Endothelial cell of umbilical vein (primary cell): ENCODE data around the gene DPP6. TPM values are rescaled to one million over a fixed set of nuclear protein-coding genes. Genes with fewer than 3 reads are reported as not detected.

Source experiments
- BruUV-seq: library from RNA; stranded (reverse); fragments of 400-500 nt; replicated peaks from 2 replicates; lab custom pipeline; 2021; lab: Mats Ljungman, UMichigan
- CTCF ChIA-PET: fragments of 300-600, 350-600 bp; sonication (Branson Sonifier 250); formaldehyde crosslinking; loops from one replicate; lab custom pipeline; 2021; ENCODE audit warnings: antibody characterized with exemption, inconsistent platforms; lab: Charles Lee
- POLR2A ChIA-PET: fragments of 300-600, 350-600 bp; sonication (Branson Sonifier 250); formaldehyde crosslinking; loops from one replicate; lab custom pipeline; 2021; ENCODE audit warnings: antibody characterized with exemption, inconsistent platforms; lab: Charles Lee
- DNase-seq: peaks from one replicate; pipeline ENCODE4 v3.0.0-alpha.2; 2011; ENCODE audit warnings: low read depth, low spot score
- FAIRE-seq: peaks from 2 replicates; lab custom pipeline; 2011; peaks lifted over from hg19 to GRCh38; lab: Jason Lieb, UNC
- H2AFZ ChIP-seq: 2 replicates; pipeline ENCODE4 v1.6.0; 2012; ENCODE audit warnings: low read depth, low read length, control low read depth, inconsistent platforms
- H3K27ac ChIP-seq: 2 replicates; pipeline ENCODE4 v1.5.1; 2011; ENCODE audit warnings: low read depth, mild to moderate bottlenecking, control low read depth, low read length, moderate library complexity; ENCODE audit not compliant: insufficient read depth
- H3K27me3 ChIP-seq, 2 experiments: 2 replicates each; pipeline versions ENCODE4 v1.6.0 to v1.6.1; 2011; ENCODE audit warnings: low read length in 2 of 2, mixed read lengths in 1 of 2; ENCODE audit not compliant: control insufficient read depth in 2 of 2, insufficient read depth in 2 of 2
- H3K36me3 ChIP-seq, 2 experiments: 2 replicates in 1 of 2; 3 replicates in 1 of 2; pipeline ENCODE4 v1.5.1; 2011; ENCODE audit warnings: low read length in 2 of 2, mild to moderate bottlenecking in 1 of 2, moderate library complexity in 1 of 2; ENCODE audit not compliant: control insufficient read depth in 2 of 2, insufficient read depth in 2 of 2; ENCODE audit errors: extremely low read depth in 1 of 2
- H3K4me1 ChIP-seq: 3 replicates; pipeline ENCODE4 v1.5.1; 2011; ENCODE audit warnings: mild to moderate bottlenecking, low read length; ENCODE audit not compliant: control insufficient read depth, insufficient read depth; ENCODE audit errors: extremely low read depth
- H3K4me2 ChIP-seq: 2 replicates; pipeline ENCODE4 v1.6.1; 2011; ENCODE audit warnings: low read length, control low read depth, mixed read lengths; ENCODE audit not compliant: insufficient read depth
- H3K4me3 ChIP-seq, 3 experiments: fragments of 200-600 bp in 1 of 3; sonication (generic), shearing (Covaris generic) in 1 of 3; replicated peaks in 1 of 3; 2 replicates each; pipeline ENCODE4 v1.5.1; 2011 to 2016; ENCODE audit warnings: control low read depth in 3 of 3, low read length in 3 of 3, mild to moderate bottlenecking in 2 of 3, inconsistent platforms in 1 of 3, low read depth in 1 of 3, moderate library complexity in 1 of 3; ENCODE audit not compliant: insufficient read depth in 1 of 3
- H3K79me2 ChIP-seq: 2 replicates; pipeline ENCODE4 v1.6.0; 2012; ENCODE audit warnings: low read length, inconsistent platforms; ENCODE audit not compliant: control insufficient read depth, insufficient read depth
- H3K9ac ChIP-seq: replicated peaks from 2 replicates; pipeline ENCODE3; 2011; ENCODE audit warnings: low read length, control low read depth; ENCODE audit not compliant: insufficient read depth; ENCODE audit errors: extremely low read depth
- H3K9me1 ChIP-seq: replicated peaks from 3 replicates; pipeline ENCODE4 v1.6.0; 2011; ENCODE audit warnings: mild to moderate bottlenecking, low read length; ENCODE audit not compliant: control insufficient read depth, insufficient read depth; ENCODE audit errors: extremely low read depth
- H3K9me3 ChIP-seq: replicated peaks from 2 replicates; pipeline ENCODE4 v1.5.1; 2012; ENCODE audit warnings: low read length, inconsistent platforms; ENCODE audit not compliant: control insufficient read depth, insufficient read depth
- H4K20me1 ChIP-seq: replicated peaks from 2 replicates; pipeline ENCODE3; 2011; ENCODE audit warnings: mild to moderate bottlenecking, low read length; ENCODE audit not compliant: control insufficient read depth, insufficient read depth; ENCODE audit errors: extremely low read depth
- EZH2 ChIP-seq: IDR thresholded peaks from 2 replicates; pipeline ENCODE4 v1.6.1; 2012; ENCODE audit warnings: borderline replicate concordance, low read depth, mild to moderate bottlenecking, moderate library complexity, low read length, inconsistent platforms; ENCODE audit not compliant: severe bottlenecking
- FOS ChIP-seq: IDR thresholded peaks from 2 replicates; pipeline ENCODE4 v1.6.1; 2011; ENCODE audit warnings: mild to moderate bottlenecking, low read length, moderate library complexity, borderline replicate concordance; ENCODE audit not compliant: insufficient read depth
- GATA2 ChIP-seq: IDR thresholded peaks from 2 replicates; pipeline ENCODE4 v1.7.0; 2011; ENCODE audit warnings: low read depth, mild to moderate bottlenecking, moderate library complexity, mixed read lengths, low read length; ENCODE audit not compliant: insufficient read length, insufficient read depth
- JUN ChIP-seq: IDR thresholded peaks from 2 replicates; pipeline ENCODE4 v1.6.1; 2011; ENCODE audit warnings: borderline replicate concordance, low read depth; ENCODE audit not compliant: insufficient read length, insufficient read depth
- MAX ChIP-seq: IDR thresholded peaks from 2 replicates; pipeline ENCODE4 v1.6.1; 2011; ENCODE audit not compliant: insufficient read depth, insufficient read length
- MYC ChIP-seq: IDR thresholded peaks from one replicate; pipeline ENCODE4 v1.6.1; 2011; ENCODE audit warnings: mild to moderate bottlenecking, low read depth, low read length
- POLR2A ChIP-seq: IDR thresholded peaks from 2 replicates; pipeline ENCODE4 v1.6.1; 2012; ENCODE audit warnings: low read depth, mild to moderate bottlenecking, control low read depth, low read length
- POLR2AphosphoS5 ChIP-seq: IDR thresholded peaks from 2 replicates; pipeline ENCODE4 v1.6.1; 2012; ENCODE audit warnings: low read depth, mild to moderate bottlenecking, control low read depth, low read length, moderate library complexity; ENCODE audit not compliant: insufficient read depth
- dilution Hi-C: fragments of 300-500 bp; cut with MboI; formaldehyde crosslinking; loops from one replicate; pipeline ENCODE4 v1.15.0; 2019; ENCODE audit warnings: low sequenced_read_pairs; ENCODE audit not compliant: extremely low pct_ligation_motif_present
- intact Hi-C: fragments of 100-400 bp; cut with micrococcal nuclease; formaldehyde crosslinking; loops from one replicate; pipeline ENCODE4 v1.10.0; 2022
- polyA plus RNA-seq, 4 experiments: library from polyadenylated mRNA; depleted of rRNA in 3 of 4; stranded (reverse) in 3 of 4; unstranded in 1 of 4; fragments of >200 nt; gene quantifications; 2 replicates each; pipeline versions ENCODE4 v1.2.1 to v1.2.3, GENCODE V29; 2011 to 2012; ENCODE audit warnings: missing spikeins in 1 of 4
- total RNA-seq: library from RNA; stranded (reverse); gene quantifications from 2 replicates; pipeline ENCODE4 v1.2.3, GENCODE V29; 2021
- TF ChIP-seq, protein P1 (sequence below), 2 donors: IDR thresholded peaks; 1 replicate in 1 of 2; 2 replicates in 1 of 2; pipeline ENCODE4 v1.5.1; 2011; ENCODE audit warnings: low read length in 2 of 2, mild to moderate bottlenecking in 2 of 2, moderate library complexity in 2 of 2, control low read depth in 1 of 2, inconsistent platforms in 1 of 2, low read depth in 1 of 2; ENCODE audit not compliant: insufficient read depth in 1 of 2; ENCODE audit errors: extremely low read depth in 1 of 2

The DPP6 gene
- total and polyA plus RNA-seq, 2 donors (not counting 3 experiments of a cell fraction or from before 2014, with no cell fraction given), result not detected

GRCh38 chr7:154905146-154905545, 852.9 kb downstream of the DPP6 start:
- H3K4me3 ChIP-seq, result no peak overlapping the region
- H3K79me2 ChIP-seq, result no peaks in the 10 kb centered on the region
- TF ChIP-seq FOS, result no peak
- TF ChIP-seq EZH2, result no peak
- no peak for TF ChIP-seq MYC
- no peak for TF ChIP-seq MAX
- TF ChIP-seq GATA2, result no peak
- no peak for TF ChIP-seq POLR2A
- TF ChIP-seq, protein P1, sequence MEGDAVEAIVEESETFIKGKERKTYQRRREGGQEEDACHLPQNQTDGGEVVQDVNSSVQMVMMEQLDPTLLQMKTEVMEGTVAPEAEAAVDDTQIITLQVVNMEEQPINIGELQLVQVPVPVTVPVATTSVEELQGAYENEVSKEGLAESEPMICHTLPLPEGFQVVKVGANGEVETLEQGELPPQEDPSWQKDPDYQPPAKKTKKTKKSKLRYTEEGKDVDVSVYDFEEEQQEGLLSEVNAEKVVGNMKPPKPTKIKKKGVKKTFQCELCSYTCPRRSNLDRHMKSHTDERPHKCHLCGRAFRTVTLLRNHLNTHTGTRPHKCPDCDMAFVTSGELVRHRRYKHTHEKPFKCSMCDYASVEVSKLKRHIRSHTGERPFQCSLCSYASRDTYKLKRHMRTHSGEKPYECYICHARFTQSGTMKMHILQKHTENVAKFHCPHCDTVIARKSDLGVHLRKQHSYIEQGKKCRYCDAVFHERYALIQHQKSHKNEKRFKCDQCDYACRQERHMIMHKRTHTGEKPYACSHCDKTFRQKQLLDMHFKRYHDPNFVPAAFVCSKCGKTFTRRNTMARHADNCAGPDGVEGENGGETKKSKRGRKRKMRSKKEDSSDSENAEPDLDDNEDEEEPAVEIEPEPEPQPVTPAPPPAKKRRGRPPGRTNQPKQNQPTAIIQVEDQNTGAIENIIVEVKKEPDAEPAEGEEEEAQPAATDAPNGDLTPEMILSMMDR (IDR thresholded peaks at IDR 0.05; ENCODE audit: extremely low read depth in 1 of 2, insufficient read depth in 1 of 2, low read depth in 1 of 2, low read length in 2 of 2), result no peak
- no peak for TF ChIP-seq POLR2AphosphoS5
- TF ChIP-seq JUN, result no peak
- H3K9me3 ChIP-seq, result no peaks in the 10 kb centered on the region
- no TSS peak for BruUV-seq
- H3K4me2 ChIP-seq, result no peak overlapping the region
- no peak for DNase-seq
- no peaks in the 10 kb centered on the region for H3K9me1 ChIP-seq
- no peak overlapping the region for H2AFZ ChIP-seq
- ChIA-PET POLR2A (no interaction called here), CTCF (no interaction called here)
- FAIRE-seq, result no peak
- dilution Hi-C loops, result no loop called here
- intact Hi-C loops, result no loop called here
- no peaks in the 10 kb centered on the region for H3K36me3 ChIP-seq
- H3K9ac ChIP-seq, result no peak overlapping the region
- no peaks in the 10 kb centered on the region for H4K20me1 ChIP-seq
- no peaks in the 10 kb centered on the region for H3K27me3 ChIP-seq
- H3K4me1 ChIP-seq, result no peaks in the 10 kb centered on the region
- H3K27ac ChIP-seq, result no peak overlapping the region
